ENCODE measurements around the gene RANBP3L.
"Not testable (repeated sequence)": the region's sequence is repeated elsewhere in the genome, so short reads cannot be mapped to it uniquely, and the experiment has no call there.

The RANBP3L gene

DNA sequence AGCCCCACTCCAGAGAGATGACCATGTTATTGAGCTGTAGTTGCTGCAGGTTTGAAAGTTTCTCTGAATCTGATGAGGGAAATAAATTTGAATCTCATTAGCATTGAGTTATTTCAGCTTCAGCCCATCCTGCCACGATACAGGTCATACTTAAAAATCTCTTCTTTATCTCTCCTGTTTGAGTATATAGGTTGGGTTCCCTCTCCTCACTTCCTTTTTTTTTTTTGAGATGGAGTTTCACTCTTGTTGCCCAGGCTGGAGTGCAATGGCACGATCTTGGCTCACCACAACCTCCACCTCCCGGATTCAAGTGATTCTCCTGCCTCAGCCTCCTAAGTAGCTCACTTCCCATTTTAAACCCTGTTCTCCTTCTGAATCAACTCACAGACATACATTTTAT, 17.9 kb downstream of the RANBP3L start:
- not testable (repeated sequence) for DNase-seq

GRCh38 chr5:36281626-36282025, 20.1 kb downstream of the RANBP3L start:
- no peak for DNase-seq

DNA sequence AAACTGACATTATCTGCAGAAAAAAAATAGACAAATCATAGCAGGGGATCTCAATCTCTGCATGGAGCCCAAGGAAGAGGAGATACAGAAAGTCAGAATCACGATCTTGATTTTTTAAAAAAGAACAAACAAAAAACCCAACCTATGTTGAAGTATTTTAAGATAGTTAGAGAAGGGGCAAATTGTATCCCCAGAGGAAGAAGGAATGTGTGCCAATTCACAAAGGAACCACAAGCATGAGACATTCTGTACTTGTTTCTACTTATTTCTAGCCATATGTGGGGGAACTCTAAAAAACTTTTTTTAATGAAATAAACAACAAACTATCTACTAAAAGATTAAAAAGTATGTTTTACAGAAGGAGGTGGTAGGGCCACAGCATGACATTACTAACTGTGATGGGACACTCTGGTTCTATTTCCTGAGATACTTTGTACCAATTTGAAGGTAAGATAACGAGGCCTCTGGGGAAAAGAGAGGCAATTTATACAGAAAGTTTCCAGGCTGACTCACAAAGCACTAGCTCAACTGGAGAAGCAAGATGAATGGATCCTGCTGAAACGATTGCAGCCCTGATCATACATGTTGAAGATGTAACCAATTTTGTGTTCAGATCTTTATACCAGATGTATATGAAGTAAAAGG, 22.5 kb downstream of the RANBP3L start:
- DNase-seq, result no peak

DNA sequence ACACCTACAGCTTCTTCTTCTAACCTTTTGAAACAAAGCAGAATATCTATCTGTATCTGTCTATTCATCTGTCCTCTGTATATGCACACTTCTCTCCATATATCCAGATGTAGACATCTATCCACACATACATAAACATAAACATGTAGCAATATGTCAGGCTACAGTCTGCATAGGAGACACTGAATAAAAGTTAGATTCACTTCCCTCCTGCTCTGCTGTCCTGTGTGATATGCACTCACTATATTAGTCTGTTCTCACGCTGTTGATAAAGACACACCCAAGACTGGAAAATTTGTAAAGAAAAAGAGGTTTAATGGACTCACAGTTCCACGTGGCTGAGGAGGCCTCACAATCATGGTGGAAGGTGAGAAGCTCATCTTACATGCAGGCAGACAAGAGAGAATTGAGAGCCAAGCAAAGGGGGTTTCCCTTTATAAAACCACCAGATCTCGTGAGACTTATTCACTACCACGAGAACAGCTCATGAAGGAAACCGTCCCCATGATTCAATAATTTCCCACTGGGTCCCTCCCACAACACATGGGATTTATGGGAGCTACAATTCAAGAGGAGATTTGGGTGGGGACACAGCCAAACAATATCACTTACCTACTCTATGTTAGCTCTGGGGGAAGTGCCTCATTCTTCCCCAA, 24.1 kb downstream of the RANBP3L start:
- no peak for DNase-seq

- no peak for DNase-seq
Observed at GRCh38 chr5:36276864-36277263, 24.8 kb downstream of the RANBP3L start.

DNA sequence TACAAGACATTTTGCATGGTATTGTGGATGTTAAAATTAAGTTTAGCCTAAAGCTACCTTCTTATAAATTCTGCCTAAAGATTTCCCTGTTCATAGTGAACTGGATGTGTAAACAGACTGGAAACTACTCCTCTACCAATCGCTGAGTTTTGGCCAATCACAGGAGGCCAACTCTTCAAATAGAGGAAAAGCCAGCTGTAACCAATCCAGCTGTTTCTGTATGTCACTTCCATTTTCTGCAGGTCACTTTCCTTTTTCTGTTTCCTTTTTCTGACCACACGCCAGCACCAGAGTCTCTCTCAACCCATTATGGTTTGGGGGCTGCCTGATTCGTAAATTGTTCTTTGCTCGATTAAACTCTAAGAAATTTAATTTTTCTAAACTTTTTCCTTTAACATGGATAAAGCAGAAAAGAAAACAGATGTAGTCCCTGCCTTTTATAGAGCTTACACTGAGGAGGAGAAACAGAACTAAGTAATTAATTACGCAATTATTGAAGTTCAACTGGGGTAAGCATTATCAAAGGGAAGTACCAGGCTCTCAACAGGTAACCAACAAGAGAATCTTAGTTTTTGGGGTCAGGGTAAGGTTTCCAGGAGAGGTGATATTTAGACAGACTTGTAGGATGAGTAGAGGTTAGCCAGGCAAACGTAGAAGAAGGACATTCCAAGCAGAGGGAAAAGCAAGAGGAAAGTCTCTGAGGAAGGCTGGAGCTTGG, 27.7 kb downstream of the RANBP3L start:
- DNase-seq, result no peak

DNA sequence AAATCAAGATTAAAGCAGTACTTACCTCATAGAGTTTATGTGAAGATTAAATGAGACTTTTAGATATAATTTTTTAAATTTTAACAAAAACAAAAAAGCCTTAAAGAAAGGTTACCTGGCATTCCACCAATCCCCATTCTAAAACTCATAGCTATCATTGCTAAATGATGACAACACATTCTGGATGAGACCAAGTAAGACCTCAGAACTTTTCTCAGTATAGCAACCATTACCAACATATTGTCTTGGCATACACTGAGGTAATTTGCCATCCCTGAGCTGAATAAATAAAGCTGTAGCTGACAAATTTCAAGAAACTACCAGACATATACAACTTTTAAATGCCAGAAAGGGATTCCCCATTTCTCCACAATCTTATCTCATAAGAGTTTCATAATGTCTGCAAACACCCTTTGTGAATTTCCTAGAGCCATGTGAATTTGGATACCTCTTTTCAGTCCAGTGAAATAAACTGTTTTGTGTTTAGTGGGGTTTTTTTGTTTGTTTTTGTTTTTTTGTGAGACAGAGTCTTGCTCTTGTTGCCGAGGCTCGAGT, 29.5 kb downstream of the RANBP3L start:
- DNase-seq, result no peak

DNA sequence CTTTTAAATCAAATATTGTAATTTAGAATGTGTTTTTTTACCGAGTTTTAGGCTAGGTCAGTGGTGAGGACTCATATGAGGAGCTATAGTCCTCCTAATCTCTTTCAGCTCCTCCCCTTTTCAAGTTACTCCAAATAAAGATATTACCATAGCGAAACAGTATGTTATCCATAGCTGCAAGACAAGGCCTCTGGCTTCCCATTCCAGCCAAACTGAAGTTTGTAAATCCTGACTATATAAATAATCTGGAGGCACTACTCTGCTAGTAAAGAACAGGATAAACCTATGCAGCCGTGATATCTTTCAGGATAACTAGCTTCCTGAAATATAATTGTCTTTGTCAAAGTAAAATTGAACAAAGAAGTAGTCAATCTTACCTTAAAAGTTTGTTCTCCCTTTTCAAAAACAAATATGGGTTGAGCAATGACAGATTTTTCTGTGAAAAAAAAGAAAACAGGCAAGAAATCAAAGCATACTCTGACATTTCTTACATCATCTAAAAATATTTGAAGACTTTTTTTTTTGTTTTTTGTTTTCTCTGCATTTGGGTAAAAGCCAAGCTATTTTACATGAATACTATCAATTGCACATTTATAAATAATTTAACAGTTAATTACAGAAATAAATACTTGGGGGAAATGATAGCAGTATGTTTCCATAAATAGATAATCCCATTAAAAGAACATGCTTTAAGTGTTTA, 30.7 kb downstream of the RANBP3L start:
- no peak for DNase-seq

DNA sequence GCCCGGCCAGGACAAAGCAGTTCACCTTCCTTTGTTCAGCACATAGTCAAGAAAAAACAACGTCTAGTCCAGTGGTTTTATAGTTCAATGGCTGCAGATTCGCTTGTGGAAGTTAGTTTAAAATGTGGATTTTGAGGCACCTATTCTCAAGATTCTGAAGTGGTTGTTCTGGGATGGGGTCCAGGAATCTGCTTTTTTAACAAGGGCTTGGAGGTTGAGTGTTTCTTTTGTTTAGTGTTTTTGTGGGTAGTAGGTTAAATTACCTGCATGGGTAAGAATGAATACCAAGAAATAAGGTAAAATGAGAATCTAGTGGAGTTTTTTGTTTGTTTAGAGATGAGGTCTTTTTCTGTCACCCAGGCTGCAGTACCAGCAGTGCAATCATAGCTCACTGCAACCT, 31.5 kb downstream of the RANBP3L start:
- DNase-seq, result no peak

GRCh38 chr5:36269478-36269877, 32.2 kb downstream of the RANBP3L start:
- no peak for DNase-seq

- DNase-seq, result no peak
Observed at GRCh38 chr5:36267905-36268304, 33.8 kb downstream of the RANBP3L start.

DNA sequence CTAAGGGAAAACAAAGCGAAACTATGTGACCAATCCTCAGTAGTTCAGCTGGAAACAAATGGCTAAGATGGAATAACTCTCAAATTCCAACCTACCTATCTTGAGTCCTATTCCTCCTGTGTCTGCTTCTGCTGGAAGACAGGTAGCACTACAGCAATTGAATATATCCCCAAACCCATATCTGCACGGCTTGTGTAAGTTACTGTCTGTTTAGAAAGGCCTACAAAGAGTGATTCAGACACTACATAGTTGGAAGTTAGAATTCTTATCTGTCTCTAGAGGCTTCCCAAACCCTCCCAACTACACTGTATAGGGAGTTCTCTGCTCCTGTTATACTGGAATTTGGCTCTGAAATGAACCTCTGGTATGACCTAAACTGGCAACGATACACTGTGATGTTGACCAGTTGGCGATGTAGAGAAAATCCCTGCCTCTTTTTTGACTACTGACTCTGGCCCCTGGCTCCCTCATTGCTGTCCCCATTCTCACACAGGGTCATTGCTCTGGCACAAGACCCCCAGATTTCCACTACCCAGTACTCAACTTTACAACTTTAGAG, 37.4 kb downstream of the RANBP3L start:
- DNase-seq, result no peak

DNA sequence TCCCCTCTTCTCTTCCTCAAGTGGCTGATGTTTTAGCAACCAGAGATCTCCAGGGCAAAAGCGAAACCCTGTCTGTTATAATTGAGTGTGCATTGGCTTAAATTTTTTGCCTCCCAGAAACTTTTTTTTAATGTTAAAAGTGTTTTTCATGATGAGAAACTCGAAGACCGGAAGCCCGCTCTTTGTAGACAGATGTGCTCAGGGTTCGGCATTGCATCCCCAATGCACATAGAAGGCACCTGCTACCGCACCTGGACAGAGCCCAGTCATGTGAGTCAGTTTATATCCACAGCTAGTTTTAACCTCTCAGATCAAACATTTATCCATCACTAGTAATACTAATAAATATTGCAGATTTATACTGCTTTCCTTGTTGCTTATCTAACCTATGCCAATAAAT, 40.5 kb downstream of the RANBP3L start:
- no peak for DNase-seq

- DNase-seq, result no peak
Observed at GRCh38 chr5:36253575-36253974, 48.1 kb downstream of the RANBP3L start.

GRCh38 chr5:36252722-36253365, 48.9 kb downstream of the RANBP3L start:
- no peak for DNase-seq

DNA sequence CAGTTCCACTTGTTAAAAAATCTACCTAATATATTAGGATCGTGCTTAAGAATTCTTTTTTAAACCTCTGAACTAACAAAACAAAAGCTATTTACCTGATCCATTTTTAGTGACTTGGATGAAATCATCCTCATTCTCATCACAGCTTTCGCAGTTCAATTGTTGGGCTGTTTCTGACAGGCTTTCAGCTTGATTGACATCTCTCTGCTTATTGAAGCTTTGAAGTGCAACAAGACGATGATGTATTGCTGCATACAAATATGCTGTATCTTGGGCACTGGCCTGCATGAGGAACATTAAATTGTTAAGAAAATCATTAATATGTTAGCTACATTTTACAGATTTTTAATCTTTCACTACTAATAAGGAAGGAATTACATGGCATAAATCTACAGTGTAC, 50.5 kb downstream of the RANBP3L start:
- no peak for DNase-seq

- DNase-seq, result no peak
Observed at GRCh38 chr5:36250427-36250826, 51.3 kb downstream of the RANBP3L start.

DNA sequence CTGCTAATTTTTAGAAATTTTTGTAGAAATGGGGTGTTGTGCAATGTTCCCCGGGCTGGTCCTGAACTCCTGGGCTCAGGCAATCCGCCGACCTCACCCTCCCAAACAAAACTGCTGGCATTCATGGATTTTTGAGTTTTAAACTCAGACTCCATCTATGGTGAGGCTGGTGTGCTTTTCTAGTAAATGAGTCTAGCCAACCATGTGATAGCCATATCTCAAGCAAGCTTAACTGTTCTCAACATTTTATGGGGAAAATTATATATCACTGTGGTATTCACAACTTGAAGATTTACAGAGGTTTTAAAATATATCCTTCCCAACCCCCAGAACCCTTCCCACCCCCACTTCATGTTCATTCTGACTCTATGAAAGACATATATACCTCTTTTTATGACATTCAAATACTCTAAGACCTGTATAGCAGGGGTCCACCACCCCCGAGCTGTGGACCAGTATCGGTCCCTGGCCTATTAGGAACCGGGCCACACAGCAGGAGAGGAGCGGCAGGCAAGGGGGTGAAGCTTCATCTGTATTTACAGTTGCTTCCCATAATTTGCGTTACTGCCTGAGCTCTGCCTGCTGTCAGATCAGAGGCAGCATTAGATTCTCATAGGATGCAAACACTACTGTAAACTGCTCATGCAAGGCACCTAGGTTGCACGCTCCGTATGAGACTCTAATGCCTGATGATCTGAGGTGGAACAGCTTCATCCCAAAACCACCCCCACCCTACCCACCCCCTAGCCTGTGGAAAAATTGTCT, 55.5 kb downstream of the RANBP3L start:
- DNase-seq, result no peak

- DNase-seq, result no peak
Observed at GRCh38 chr5:36244076-36244475, 57.6 kb downstream of the RANBP3L start.

DNA sequence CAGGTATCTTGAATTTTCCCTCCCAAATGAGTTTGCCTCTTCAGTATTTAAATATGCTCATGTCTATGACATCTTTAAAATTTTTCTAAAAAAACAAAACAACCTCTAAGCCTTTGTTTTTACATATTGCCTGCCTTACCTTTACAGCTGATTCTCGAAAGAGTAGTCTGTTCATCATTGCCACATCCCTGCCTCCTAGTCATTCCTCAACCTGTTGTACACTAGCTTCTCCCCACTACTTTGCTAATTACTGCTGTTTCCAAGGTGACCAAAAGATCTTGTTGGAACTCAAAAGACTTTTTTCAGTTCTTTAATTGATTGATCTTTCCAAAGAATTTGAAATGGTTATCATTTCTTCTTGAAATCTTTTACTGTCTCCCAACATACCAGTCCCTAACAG, 58.0 kb downstream of the RANBP3L start:
- no peak for DNase-seq

Measured in NCI-H510A (cell line).